ENCODE results near the gene LDLRAD3. TPM values are rescaled to one million over a fixed set of nuclear protein-coding genes. Genes with fewer than 3 reads are reported as not detected.

Gene LDLRAD3
- total and polyA plus RNA-seq, 12 donors = 0.87 to 5.1 (median 1.7) TPM

DNA sequence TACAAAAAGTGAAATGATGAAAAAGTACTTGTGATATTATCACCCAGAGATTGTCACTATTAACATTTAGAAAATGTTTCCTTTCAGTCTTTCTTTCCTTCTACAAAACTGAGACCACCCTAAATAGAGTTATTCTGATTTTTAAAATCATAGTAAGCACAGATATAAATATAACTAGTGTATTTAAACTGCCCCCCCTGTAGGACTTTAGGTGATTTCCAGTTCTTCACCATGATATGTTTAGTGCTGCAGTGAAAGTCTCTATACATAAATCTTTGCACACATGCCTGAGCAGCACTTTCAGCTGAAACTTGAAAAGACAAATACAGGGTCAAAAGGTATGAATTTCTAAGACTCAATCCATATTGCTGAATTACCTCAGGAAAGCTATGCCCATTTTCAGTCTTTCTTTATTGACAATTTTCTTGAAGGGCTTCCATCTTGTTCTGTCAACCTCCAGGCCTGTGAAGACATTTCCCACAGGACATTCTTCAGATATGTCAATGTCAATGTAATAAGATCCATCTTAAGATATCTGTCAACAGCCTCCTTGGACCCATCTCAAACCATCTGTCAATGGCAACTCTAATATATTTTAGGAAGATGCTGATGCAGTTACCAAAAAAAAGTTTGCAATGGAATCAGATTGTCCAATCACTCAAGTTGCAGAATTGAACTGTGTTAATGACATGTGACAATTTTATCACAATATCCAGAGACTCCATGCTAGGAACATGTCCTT lies 30.8 kb upstream of the LDLRAD3 start:
- Histone ChIP-seq H3K27me3 (peaks cover 0 to 10% (median 0%) of the 10 kb centered on the region in 7 donors), H3K27ac (no peak overlapping the region), H3K9me3 (no peaks in the 10 kb centered on the region), H3K36me3 (no peaks in the 10 kb centered on the region), H3K4me1 (peaks cover 0 to 13% (median 0%) of the 10 kb centered on the region in 9 donors), H3K4me3 (no peak overlapping the region)
- DNase-seq (no peak), ATAC-seq (no peak)
- TF ChIP-seq, protein P1, sequence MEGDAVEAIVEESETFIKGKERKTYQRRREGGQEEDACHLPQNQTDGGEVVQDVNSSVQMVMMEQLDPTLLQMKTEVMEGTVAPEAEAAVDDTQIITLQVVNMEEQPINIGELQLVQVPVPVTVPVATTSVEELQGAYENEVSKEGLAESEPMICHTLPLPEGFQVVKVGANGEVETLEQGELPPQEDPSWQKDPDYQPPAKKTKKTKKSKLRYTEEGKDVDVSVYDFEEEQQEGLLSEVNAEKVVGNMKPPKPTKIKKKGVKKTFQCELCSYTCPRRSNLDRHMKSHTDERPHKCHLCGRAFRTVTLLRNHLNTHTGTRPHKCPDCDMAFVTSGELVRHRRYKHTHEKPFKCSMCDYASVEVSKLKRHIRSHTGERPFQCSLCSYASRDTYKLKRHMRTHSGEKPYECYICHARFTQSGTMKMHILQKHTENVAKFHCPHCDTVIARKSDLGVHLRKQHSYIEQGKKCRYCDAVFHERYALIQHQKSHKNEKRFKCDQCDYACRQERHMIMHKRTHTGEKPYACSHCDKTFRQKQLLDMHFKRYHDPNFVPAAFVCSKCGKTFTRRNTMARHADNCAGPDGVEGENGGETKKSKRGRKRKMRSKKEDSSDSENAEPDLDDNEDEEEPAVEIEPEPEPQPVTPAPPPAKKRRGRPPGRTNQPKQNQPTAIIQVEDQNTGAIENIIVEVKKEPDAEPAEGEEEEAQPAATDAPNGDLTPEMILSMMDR (IDR thresholded peaks at IDR 0.05) = no peak
- intact Hi-C loops (cut with DNase I) = no loop called here

GRCh38 chr11:35914816-35915215 lies 29.0 kb upstream of the LDLRAD3 start:
- Histone ChIP-seq H3K27me3 (peaks cover 0 to 13% (median 0%) of the 10 kb centered on the region in 7 donors), H3K27ac (no peak overlapping the region), H3K4me1 (peaks cover 0 to 10% (median 0%) of the 10 kb centered on the region in 9 donors), H3K9me3 (no peaks in the 10 kb centered on the region), H3K36me3 (no peaks in the 10 kb centered on the region), H3K4me3 (no peak overlapping the region)
- intact Hi-C loops (cut with DNase I) = no loop called here
- TF ChIP-seq, protein P1 (IDR thresholded peaks at IDR 0.05) = no peak
- ATAC-seq (no peak), DNase-seq (no peak)
- 87 to 92% methylated on average over 3 of the region's 3 CpGs for WGBS, 2 donors

GRCh38 chr11:35916270-35916669 lies 27.6 kb upstream of the LDLRAD3 start:
- H3K27me3 ChIP-seq = peaks cover 0 to 13% (median 0%) of the 10 kb centered on the region in 7 donors
- ATAC-seq = no peak
- H3K4me3 ChIP-seq = no peak overlapping the region
- TF ChIP-seq, protein P1 (IDR thresholded peaks at IDR 0.05) = no peak
- 82 to 100% methylated on average over 1 of the region's 1 CpG for whole genome bisulfite sequencing, 2 donors
- no peaks in the 10 kb centered on the region for H3K36me3 ChIP-seq
- peaks cover 0 to 8% (median 0%) of the 10 kb centered on the region in 9 donors for H3K4me1 ChIP-seq
- H3K9me3 ChIP-seq = no peaks in the 10 kb centered on the region
- intact Hi-C loops (cut with DNase I) = no loop called here
- H3K27ac ChIP-seq = no peak overlapping the region
- DNase-seq = no peak

- WGBS, 2 donors = 95 to 96% methylated on average over 4 of the region's 4 CpGs
- peaks cover 0 to 4% (median 0%) of the 10 kb centered on the region in 9 donors for H3K4me1 ChIP-seq
- TF ChIP-seq, protein P1 (IDR thresholded peaks at IDR 0.05) = no peak
- H3K9me3 ChIP-seq = no peaks in the 10 kb centered on the region
- intact Hi-C loops (cut with DNase I) = no loop called here
- no peaks in the 10 kb centered on the region for H3K36me3 ChIP-seq
- ATAC-seq = no peak
- no peak overlapping the region for H3K27ac ChIP-seq
- no peak for DNase-seq
- no peak overlapping the region for H3K4me3 ChIP-seq
- H3K27me3 ChIP-seq = peaks cover 0 to 13% (median 0%) of the 10 kb centered on the region in 7 donors
These were observed 26.2 kb upstream of the LDLRAD3 start for GRCh38 chr11:35917676-35918075.
